GM23338 (cell line): Measurements from ENCODE around the gene RAB33A. TPM values are rescaled to one million over a fixed set of nuclear protein-coding genes. Genes with fewer than 3 reads are reported as not detected.

Source experiments
- ATAC-seq: fragments of 200-7000 bp; cut with Tn5 transposase; 3 replicates; pipeline ENCODE4 v1.9.1; 2020
- DNase-seq: peaks from one replicate; pipeline ENCODE4 v3.0.0-alpha.2; 2015; ENCODE audit warnings: low spot score
- H2AFZ ChIP-seq: fragments of 200-600 bp; sonication (generic); 2 replicates; pipeline ENCODE4 v1.8.0; 2016; ENCODE audit warnings: antibody characterized with exemption, mild to moderate bottlenecking, moderate library complexity
- H3F3A ChIP-seq: fragments of 200-600 bp; sonication (generic); replicated peaks from 2 replicates; pipeline ENCODE4 v1.8.0; 2017; ENCODE audit warnings: antibody characterized with exemption, mixed run types, low read depth
- H3K27ac ChIP-seq: fragments of 200-600 bp; sonication (generic); 2 replicates; pipeline ENCODE4 v1.6.1; 2016; ENCODE audit warnings: low read depth
- H3K27me3 ChIP-seq: fragments of 200-600 bp; sonication (generic); 2 replicates; pipeline ENCODE4 v1.8.0; 2016; ENCODE audit warnings: mild to moderate bottlenecking, mixed run types, moderate library complexity; ENCODE audit not compliant: insufficient read depth
- H3K36me3 ChIP-seq: fragments of 200-600 bp; sonication (generic); 2 replicates; pipeline ENCODE4 v1.8.0; 2016; ENCODE audit warnings: mild to moderate bottlenecking; ENCODE audit not compliant: insufficient read depth
- H3K4me1 ChIP-seq: fragments of 200-600 bp; sonication (generic); 2 replicates; pipeline ENCODE4 v1.8.0; 2016; ENCODE audit warnings: mild to moderate bottlenecking, moderate library complexity; ENCODE audit not compliant: insufficient read depth
- H3K4me2 ChIP-seq: fragments of 200-600 bp; sonication (generic); 2 replicates; pipeline ENCODE4 v1.7.1; 2017; ENCODE audit warnings: mixed run types
- H3K4me3 ChIP-seq: fragments of 200-600 bp; sonication (generic); 2 replicates; pipeline ENCODE4 v1.6.1; 2016; ENCODE audit warnings: mixed run types
- H3K79me2 ChIP-seq: fragments of 200-600 bp; sonication (generic); replicated peaks from 2 replicates; pipeline ENCODE4 v1.8.0; 2017; ENCODE audit warnings: mild to moderate bottlenecking; ENCODE audit not compliant: insufficient read depth
- H3K9me2 ChIP-seq: fragments of 200-600 bp; sonication (generic); 2 replicates; pipeline ENCODE4 v1.8.0; 2017; ENCODE audit not compliant: insufficient read depth
- H4K20me1 ChIP-seq: fragments of 200-600 bp; sonication (generic); replicated peaks from 2 replicates; pipeline ENCODE4 v1.8.0; 2017; ENCODE audit warnings: mild to moderate bottlenecking; ENCODE audit not compliant: insufficient read depth
- H3K27ac Mint-ChIP-seq: 2 replicates; pipeline ENCODE4 v1.8.0; 2020; ENCODE audit warnings: inconsistent platforms, mild to moderate bottlenecking, moderate library complexity, mixed read lengths
- H3K27me3 Mint-ChIP-seq: 3 replicates; pipeline ENCODE4 v1.8.0; 2022; ENCODE audit warnings: low read depth, mild to moderate bottlenecking, moderate library complexity, mixed read lengths, inconsistent platforms; ENCODE audit not compliant: insufficient read depth, poor library complexity
- H3K36me3 Mint-ChIP-seq: 3 replicates; pipeline ENCODE4 v1.8.0; 2021; ENCODE audit warnings: low read depth, mild to moderate bottlenecking, inconsistent platforms, moderate library complexity, mixed read lengths
- H3K4me1 Mint-ChIP-seq: 3 replicates; pipeline ENCODE4 v1.8.0; 2020; ENCODE audit warnings: mild to moderate bottlenecking, inconsistent platforms, mixed read lengths
- H3K4me3 Mint-ChIP-seq: 3 replicates; pipeline ENCODE4 v1.8.0; 2021; ENCODE audit warnings: moderate library complexity, mild to moderate bottlenecking, inconsistent platforms, mixed read lengths
- H3K9me3 Mint-ChIP-seq: 3 replicates; pipeline ENCODE4 v1.8.0; 2020; ENCODE audit warnings: moderate library complexity, mild to moderate bottlenecking, inconsistent platforms, mixed read lengths
- CREB1 ChIP-seq: fragments of 250-450 bp; sonication (Bioruptor Pico); IDR thresholded peaks from 2 replicates; pipeline ENCODE4 v1.5.0; 2020; ENCODE audit warnings: low read depth, mild to moderate bottlenecking, moderate library complexity
- CTCF ChIP-seq, 2 experiments: fragments of 200-600 bp in 1 of 2; sonication (generic) in 1 of 2; conservative IDR thresholded peaks; 2 replicates each; pipeline versions ENCODE4 v1.5.1 to v1.6.1; 2016 to 2017; ENCODE audit warnings: antibody characterized with exemption in 2 of 2, low read depth in 2 of 2, mild to moderate bottlenecking in 2 of 2, moderate library complexity in 1 of 2
- EZH2 ChIP-seq: fragments of 200-600 bp; sonication (generic); IDR thresholded peaks from one replicate; pipeline ENCODE4 v1.8.0; 2017; ENCODE audit warnings: antibody characterized with exemption, mild to moderate bottlenecking, low read depth; ENCODE audit not compliant: unreplicated experiment
- EZH2phosphoT487 ChIP-seq: fragments of 200-600 bp; sonication (generic); IDR thresholded peaks from one replicate; pipeline ENCODE4 v1.8.1; 2018; ENCODE audit warnings: antibody characterized with exemption; ENCODE audit not compliant: unreplicated experiment
- NANOG ChIP-seq: IDR thresholded peaks from 2 replicates; pipeline ENCODE4 v1.6.1; 2016; ENCODE audit warnings: antibody characterized with exemption, borderline replicate concordance
- POLR2AphosphoS5 ChIP-seq: IDR thresholded peaks from 2 replicates; pipeline ENCODE4 v1.6.1; 2016; ENCODE audit warnings: antibody characterized with exemption, low read depth
- REST ChIP-seq: IDR thresholded peaks from one replicate; pipeline ENCODE4 v1.6.1; 2018; ENCODE audit warnings: antibody characterized with exemption; ENCODE audit not compliant: unreplicated experiment
- STAT1 ChIP-seq: IDR thresholded peaks from one replicate; pipeline ENCODE4 v1.6.1; 2016; ENCODE audit warnings: antibody characterized with exemption; ENCODE audit not compliant: unreplicated experiment
- ZNF114 ChIP-seq: fragments of 250-450 bp; sonication (Bioruptor Pico); IDR thresholded peaks from 2 replicates; pipeline ENCODE4 v1.5.0; 2020; ENCODE audit warnings: mild to moderate bottlenecking, moderate library complexity
- ZNF331 ChIP-seq: fragments of 250-450 bp; sonication (Bioruptor Pico); IDR thresholded peaks from 2 replicates; pipeline ENCODE4 v1.5.0; 2020; ENCODE audit warnings: low read depth, mild to moderate bottlenecking, moderate library complexity
- ZNF462 ChIP-seq: fragments of 250-450 bp; sonication (Bioruptor Pico); IDR thresholded peaks from 2 replicates; pipeline ENCODE4 v1.5.0; 2020; ENCODE audit warnings: mild to moderate bottlenecking, moderate library complexity
- polyA plus RNA-seq: library from polyadenylated mRNA; unstranded; fragments of >200 nt; fragmentation: Nextera tagmentation; extraction: Ambion mirVana; gene quantifications from 2 replicates; pipeline ENCODE4 v1.2.1, GENCODE V29; 2016
- total RNA-seq: library from RNA; depleted of rRNA; stranded (reverse); fragments of >200 nt; shearing (Covaris generic); gene quantifications from 2 replicates; pipeline ENCODE4 v1.2.3, GENCODE V29; 2014

Gene RAB33A
- total and polyA plus RNA-seq, 2 experiments from 2014 or later, result 5.5 to 6.5 TPM

- H3K27ac ChIP-seq, result no peak overlapping the region
- no peak overlapping the region for H3K4me3 Mint-ChIP-seq
These were observed 7.9 kb downstream of the RAB33A start for GRCh38 chrX:130179579-130180215.

More at GRCh38 chrX:130179579-130180215, 7.9 kb downstream of the RAB33A start:
- no peaks in the 10 kb centered on the region for H3F3A ChIP-seq
- H3K27me3 Mint-ChIP-seq, result peaks cover 6% of the 10 kb centered on the region
- H3K36me3 ChIP-seq, result no peaks in the 10 kb centered on the region
- H4K20me1 ChIP-seq, result no peaks in the 10 kb centered on the region
- no peak for DNase-seq
- no peaks in the 10 kb centered on the region for H3K9me2 ChIP-seq
- H3K4me3 ChIP-seq, result no peak overlapping the region
- H3K4me2 ChIP-seq, result no peak overlapping the region
- no peaks in the 10 kb centered on the region for H3K79me2 ChIP-seq
- no peak for ATAC-seq
- H2AFZ ChIP-seq, result no peak overlapping the region
- H3K36me3 Mint-ChIP-seq, result no peaks in the 10 kb centered on the region
- H3K4me1 Mint-ChIP-seq, result no peaks in the 10 kb centered on the region; the same call in 2 of the 3 replicates
- no peak for TF ChIP-seq POLR2AphosphoS5
- TF ChIP-seq ZNF331, result no peak
- no peak for TF ChIP-seq NANOG
- no peak for TF ChIP-seq REST
- no peak for TF ChIP-seq CTCF (conservative IDR thresholded peaks at IDR 0.05; ENCODE audit: low read depth in 2 of 2)
- no peak for TF ChIP-seq ZNF462
- TF ChIP-seq ZNF114 (CRISPR knock-in tag), result no peak
- no peak for TF ChIP-seq CREB1
- no peak for TF ChIP-seq STAT1
- no peak for TF ChIP-seq EZH2phosphoT487
- no peak for TF ChIP-seq EZH2
- no peaks in the 10 kb centered on the region for H3K4me1 ChIP-seq
- no peak overlapping the region for H3K27ac Mint-ChIP-seq
- H3K27me3 ChIP-seq, result no peaks in the 10 kb centered on the region
- H3K9me3 Mint-ChIP-seq, result no peaks in the 10 kb centered on the region; the same call in 2 of the 3 replicates
